WI38 (cell line): Measurements from ENCODE around the gene AMBRA1.

Experiments
- H3K4me3 ChIP-seq: 2 replicates; pipeline ENCODE4 v1.5.1; 2011; ENCODE audit warnings: low read depth, mild to moderate bottlenecking, control low read depth, low read length
- CTCF ChIP-seq: IDR thresholded peaks from 2 replicates; pipeline ENCODE4 v1.5.1; 2012; ENCODE audit warnings: low read depth, mild to moderate bottlenecking, control low read depth, low read length

Gene AMBRA1

GRCh38 chr11:46353698-46354097 lies 240.1 kb downstream of the AMBRA1 start:
- H3K4me3 ChIP-seq, result no peak overlapping the region
- no peak for TF ChIP-seq CTCF

- no peak overlapping the region for H3K4me3 ChIP-seq
- TF ChIP-seq CTCF, result peak; percentile 88
Measured at GRCh38 chr11:46352063-46352841, 241.6 kb downstream of the AMBRA1 start.

GRCh38 chr11:46351606-46352005 lies 242.2 kb downstream of the AMBRA1 start:
- no peak for TF ChIP-seq CTCF
- no peak overlapping the region for H3K4me3 ChIP-seq

GRCh38 chr11:46351148-46351547 lies 242.7 kb downstream of the AMBRA1 start:
- no peak overlapping the region for H3K4me3 ChIP-seq
- no peak for TF ChIP-seq CTCF

GRCh38 chr11:46350695-46351094 lies 243.1 kb downstream of the AMBRA1 start:
- TF ChIP-seq CTCF, result no peak
- no peak overlapping the region for H3K4me3 ChIP-seq

- H3K4me3 ChIP-seq, result peak overlapping the region; percentile 87
- no peak for TF ChIP-seq CTCF
Measured at GRCh38 chr11:46348566-46349401, 245.0 kb downstream of the AMBRA1 start.
